ENCODE results near the gene TMED8.
"Not testable (repeated sequence)": the region's sequence is repeated elsewhere in the genome, so short reads cannot be mapped to it uniquely, and the experiment has no call there.

The TMED8 gene, protein sequence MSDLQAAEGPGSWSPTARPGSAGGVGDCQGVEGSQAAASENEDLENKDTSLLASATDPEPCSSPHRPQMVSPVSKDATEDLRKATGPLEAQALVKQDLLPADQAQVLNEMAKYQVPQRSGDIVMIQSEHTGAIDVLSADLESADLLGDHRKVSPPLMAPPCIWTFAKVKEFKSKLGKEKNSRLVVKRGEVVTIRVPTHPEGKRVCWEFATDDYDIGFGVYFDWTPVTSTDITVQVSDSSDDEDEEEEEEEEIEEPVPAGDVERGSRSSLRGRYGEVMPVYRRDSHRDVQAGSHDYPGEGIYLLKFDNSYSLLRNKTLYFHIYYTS

DNA sequence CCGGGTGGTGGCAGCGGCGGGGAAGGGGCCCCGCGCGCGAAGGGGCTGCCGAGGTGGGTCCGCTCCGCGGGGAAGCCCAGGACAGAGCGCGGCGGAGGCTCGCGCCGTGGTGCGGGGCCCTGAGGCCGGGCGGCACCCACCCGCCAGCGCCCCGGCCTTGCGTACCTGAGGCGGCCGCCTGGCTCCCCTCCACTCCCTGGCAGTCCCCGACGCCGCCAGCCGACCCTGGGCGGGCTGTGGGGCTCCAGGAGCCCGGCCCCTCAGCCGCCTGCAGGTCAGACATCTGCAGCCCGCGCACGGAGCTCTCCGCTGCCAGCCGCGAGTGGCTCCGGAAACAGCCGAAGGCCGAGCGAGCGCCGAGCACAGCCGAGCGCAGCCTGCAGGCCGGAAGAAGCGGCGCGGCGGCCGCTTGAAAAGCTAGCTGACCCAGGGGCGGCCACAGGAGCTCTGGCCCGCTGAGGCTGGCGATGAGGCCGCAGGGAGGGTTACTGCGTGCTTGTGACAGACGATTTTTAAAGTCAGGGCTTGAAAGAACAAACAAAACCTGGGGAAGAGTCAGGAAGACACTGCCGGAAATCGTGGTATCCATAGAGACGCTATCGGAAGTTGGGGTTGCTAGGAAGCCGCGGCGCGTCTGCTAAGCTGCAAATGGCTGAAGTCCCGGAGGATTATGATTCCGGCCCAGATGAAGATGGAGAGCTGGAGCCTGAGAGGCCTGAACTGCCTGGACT, at the start of gene TMED8, which contains the start of gene SAMD15:
Gene TMED8 (minus strand): TSS at position 324 of the 731 bp plus-strand sequence. CDS start 41 bp downstream, at position 283.
Gene SAMD15 (plus strand): TSS at position 609 of the 731 bp plus-strand sequence. CDS start 40 bp downstream, at position 649.
- TF ChIP-seq, protein P1, sequence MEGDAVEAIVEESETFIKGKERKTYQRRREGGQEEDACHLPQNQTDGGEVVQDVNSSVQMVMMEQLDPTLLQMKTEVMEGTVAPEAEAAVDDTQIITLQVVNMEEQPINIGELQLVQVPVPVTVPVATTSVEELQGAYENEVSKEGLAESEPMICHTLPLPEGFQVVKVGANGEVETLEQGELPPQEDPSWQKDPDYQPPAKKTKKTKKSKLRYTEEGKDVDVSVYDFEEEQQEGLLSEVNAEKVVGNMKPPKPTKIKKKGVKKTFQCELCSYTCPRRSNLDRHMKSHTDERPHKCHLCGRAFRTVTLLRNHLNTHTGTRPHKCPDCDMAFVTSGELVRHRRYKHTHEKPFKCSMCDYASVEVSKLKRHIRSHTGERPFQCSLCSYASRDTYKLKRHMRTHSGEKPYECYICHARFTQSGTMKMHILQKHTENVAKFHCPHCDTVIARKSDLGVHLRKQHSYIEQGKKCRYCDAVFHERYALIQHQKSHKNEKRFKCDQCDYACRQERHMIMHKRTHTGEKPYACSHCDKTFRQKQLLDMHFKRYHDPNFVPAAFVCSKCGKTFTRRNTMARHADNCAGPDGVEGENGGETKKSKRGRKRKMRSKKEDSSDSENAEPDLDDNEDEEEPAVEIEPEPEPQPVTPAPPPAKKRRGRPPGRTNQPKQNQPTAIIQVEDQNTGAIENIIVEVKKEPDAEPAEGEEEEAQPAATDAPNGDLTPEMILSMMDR (IDR thresholded peaks at IDR 0.05; ENCODE audit: low read depth, low read length): peak; percentile 21
- H3K4me3 ChIP-seq (ENCODE audit: low read depth, low read length): peak within 1 kb of the TSS; percentile 87
- DNase-seq (ENCODE audit: low read depth, low spot score): peak; percentile 87
- in situ Hi-C loops (cut with HindIII; ENCODE audit: low sequenced_read_pairs): no loop called here

DNA sequence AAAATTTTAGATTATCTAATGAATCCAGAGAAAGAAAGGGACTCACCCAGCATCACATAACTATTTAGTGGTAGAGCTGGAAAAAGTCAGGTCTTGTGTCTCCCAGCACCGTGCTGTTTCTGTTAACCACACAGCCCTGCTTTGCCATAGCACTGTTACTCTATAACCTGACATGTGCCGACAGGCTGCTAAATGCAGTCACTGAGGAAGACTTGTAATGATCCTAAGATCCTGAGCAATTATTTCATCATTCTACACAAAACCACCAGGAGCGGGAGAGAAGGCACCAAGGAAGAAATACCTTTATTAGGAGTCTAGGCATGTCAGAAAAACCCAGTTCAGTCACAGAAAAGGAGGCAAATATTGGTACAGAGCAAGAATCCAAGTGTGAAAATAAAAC, 49.5 kb upstream of the TMED8 start:
- TF ChIP-seq, protein P1 (IDR thresholded peaks at IDR 0.05; ENCODE audit: low read depth, low read length): no peak
- DNase-seq (ENCODE audit: low read depth, low spot score): no peak
- no peak overlapping the region for H3K4me3 ChIP-seq (ENCODE audit: low read depth, low read length)
- in situ Hi-C loops (cut with HindIII; ENCODE audit: low sequenced_read_pairs): no loop called here

DNA sequence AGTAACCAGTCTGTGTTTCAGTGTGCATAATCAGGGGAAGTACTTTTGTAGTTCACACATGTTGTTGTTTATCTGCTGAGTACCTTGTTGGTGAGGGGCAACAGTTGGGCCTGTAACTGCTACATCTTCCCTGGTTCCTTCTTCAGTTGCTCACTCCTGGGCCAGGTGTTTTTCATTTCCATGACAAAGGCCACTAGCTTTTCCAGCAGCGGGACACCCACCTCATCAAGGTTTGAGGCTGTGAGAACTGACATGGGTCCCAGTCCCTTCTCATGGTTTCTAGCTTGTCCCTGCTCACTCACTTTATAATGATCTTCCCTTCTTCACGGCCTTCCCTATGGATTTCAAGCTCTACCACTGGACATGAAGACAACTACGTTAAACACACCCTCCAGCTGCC, 48.0 kb upstream of the TMED8 start:
- no peak overlapping the region for H3K4me3 ChIP-seq (ENCODE audit: low read depth, low read length)
- in situ Hi-C loops (cut with HindIII; ENCODE audit: low sequenced_read_pairs): no loop called here
- TF ChIP-seq, protein P1 (IDR thresholded peaks at IDR 0.05; ENCODE audit: low read depth, low read length): no peak
- DNase-seq (ENCODE audit: low read depth, low spot score): no peak

DNA sequence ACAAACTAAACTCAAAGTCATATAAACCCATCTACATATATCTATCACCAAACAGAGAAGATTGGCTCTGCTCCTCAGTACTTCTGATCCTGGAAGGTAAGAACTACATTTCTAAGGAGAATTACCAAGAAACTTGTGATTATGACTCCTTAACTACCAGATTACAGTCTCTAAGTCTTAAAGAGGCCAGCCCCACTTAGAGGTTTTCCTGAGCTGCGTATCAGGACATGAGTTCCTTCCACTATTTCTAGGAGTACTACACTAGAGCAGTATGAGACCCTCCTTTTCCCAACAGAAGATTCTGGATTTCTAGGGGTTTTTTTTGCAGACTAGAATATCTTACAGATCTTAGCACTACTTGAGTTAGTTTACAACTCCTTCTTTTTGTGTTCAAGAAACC, 46.5 kb upstream of the TMED8 start, which contains the start of gene NOXRED1:
Gene NOXRED1 (minus strand): TSS at position 101 of the 400 bp plus-strand sequence. CDS start 634 bp downstream, outside the sequence.
- H3K4me3 ChIP-seq (ENCODE audit: low read depth, low read length): no peak within 1 kb of the TSS
- TF ChIP-seq, protein P1 (IDR thresholded peaks at IDR 0.05; ENCODE audit: low read depth, low read length): no peak

DNA sequence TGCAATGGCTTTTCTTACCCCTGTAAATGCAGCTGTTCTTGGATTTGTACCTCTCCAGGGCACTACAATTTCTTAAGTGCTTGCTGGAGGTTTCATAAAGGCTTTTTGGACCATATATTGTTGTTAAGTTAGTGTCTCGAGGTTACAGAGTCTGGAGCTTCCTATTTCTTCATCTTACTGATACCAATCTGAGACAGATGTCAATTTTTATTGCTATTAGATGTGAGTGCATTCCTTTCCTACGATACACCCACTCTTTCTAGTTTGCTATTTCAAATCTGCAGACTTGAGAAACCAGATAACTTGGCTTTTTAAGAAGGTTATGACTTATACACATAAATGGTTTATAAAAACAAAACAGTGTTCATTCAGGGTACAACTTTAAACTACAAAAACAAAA, 44.3 kb upstream of the TMED8 start:
- DNase-seq (ENCODE audit: low read depth, low spot score): no peak
- TF ChIP-seq, protein P1 (IDR thresholded peaks at IDR 0.05; ENCODE audit: low read depth, low read length): no peak
- in situ Hi-C loops (cut with HindIII; ENCODE audit: low sequenced_read_pairs): no loop called here
- H3K4me3 ChIP-seq (ENCODE audit: low read depth, low read length): no peak overlapping the region

More for the DNA sequence above, 46.5 kb upstream of the TMED8 start, which contains the start of gene NOXRED1:
- DNase-seq (ENCODE audit: low read depth, low spot score): no peak
- in situ Hi-C loops (cut with HindIII; ENCODE audit: low sequenced_read_pairs): no loop called here

DNA sequence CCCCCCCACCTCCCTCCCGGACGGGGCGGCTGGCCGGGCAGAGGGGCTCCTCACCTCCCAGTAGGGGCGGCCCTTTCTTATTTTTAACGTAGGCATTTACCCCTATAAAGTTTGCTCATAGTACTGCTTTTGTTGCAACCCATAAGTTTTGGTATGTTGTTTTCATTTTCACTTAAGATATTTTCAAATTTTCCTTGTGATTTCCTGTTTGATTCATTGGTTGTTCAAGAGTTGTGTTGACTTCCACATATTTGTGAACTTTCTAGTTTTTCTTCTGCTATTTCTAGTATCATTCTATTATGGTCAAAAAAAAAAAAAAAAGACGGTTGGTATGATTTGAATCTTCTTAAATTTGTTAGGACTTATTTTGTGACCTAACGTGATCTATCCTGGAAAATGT, 39.9 kb upstream of the TMED8 start:
- in situ Hi-C loops (cut with HindIII; ENCODE audit: low sequenced_read_pairs): no loop called here
- H3K4me3 ChIP-seq (ENCODE audit: low read depth, low read length): no peak overlapping the region
- TF ChIP-seq, protein P1 (IDR thresholded peaks at IDR 0.05; ENCODE audit: low read depth, low read length): no peak
- no peak for DNase-seq (ENCODE audit: low read depth, low spot score)

DNA sequence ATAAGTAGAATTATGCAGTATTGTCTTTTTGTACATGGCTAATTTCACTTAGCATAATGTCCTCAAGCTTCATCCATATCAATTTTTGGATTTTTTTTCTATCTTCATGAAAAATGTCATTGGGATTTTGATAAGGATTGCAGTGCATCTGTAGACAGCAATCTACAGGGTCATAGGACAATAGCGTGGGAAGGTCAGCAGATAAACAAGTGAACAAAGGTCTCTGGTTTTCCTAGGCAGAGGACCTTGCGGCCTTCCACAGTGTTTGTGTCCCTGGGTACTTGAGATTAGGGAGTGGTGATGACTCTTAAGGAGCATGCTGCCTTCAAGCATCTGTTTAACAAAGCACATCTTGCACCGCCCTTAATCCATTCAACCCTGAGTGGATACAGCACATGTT, 39.2 kb upstream of the TMED8 start:
- in situ Hi-C loops (cut with HindIII; ENCODE audit: low sequenced_read_pairs); H3K4me3 ChIP-seq (ENCODE audit: low read depth, low read length): not testable (repeated sequence)

DNA sequence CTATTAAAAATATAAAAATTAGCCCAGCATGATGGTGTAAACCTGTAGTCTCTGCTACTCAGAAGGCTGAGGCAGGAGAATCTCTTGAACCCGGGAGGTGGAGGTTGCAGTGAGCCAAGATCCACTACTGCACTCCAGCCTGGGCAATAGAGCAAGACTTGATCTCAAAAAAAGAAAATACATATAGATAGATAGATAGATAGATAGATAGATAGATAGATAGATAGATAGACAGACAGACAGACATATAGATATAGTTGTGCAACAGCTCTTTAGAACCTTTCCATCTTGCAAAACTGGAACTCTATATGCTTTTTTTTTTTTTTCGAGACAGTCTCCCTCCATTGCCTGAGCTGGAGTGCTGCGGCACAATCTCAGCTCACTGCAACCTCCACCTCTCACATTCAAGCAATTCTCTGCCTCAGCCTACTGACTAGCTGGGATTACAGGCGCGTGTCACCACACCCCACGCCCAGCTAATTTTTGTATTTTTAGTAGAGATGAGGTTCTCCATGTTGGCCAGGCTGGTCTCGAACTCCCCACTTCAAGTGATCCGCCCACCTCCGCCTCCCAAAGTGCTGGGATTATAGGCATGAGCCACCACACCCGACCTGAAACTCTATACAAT, 38.6 kb upstream of the TMED8 start:
- in situ Hi-C loops (cut with HindIII; ENCODE audit: low sequenced_read_pairs); DNase-seq (ENCODE audit: low read depth, low spot score); H3K4me3 ChIP-seq (ENCODE audit: low read depth, low read length): not testable (repeated sequence)

More for the DNA sequence above, 39.2 kb upstream of the TMED8 start:
- not testable (repeated sequence) for DNase-seq (ENCODE audit: low read depth, low spot score)
